ENCODE measurements around the gene LIN37.
"Not testable (repeated sequence)": the region's sequence is repeated elsewhere in the genome, so short reads cannot be mapped to it uniquely, and the experiment has no call there.

LIN37 gene

GRCh38 chr19:35719402-35720162, 28.8 kb upstream of the LIN37 start:
- DNase-seq (ENCODE audit: low read depth) = no peak

- DNase-seq (ENCODE audit: low read depth) = no peak
Measured at GRCh38 chr19:35720163-35720524, 28.2 kb upstream of the LIN37 start.

- no peak for DNase-seq (ENCODE audit: low read depth)
Measured at GRCh38 chr19:35720648-35721047, 27.7 kb upstream of the LIN37 start.

- no peak for DNase-seq (ENCODE audit: low read depth)
Measured at GRCh38 chr19:35721374-35721773, 27.0 kb upstream of the LIN37 start.

- DNase-seq (ENCODE audit: low read depth) = no peak
Measured at GRCh38 chr19:35722461-35722860, 25.9 kb upstream of the LIN37 start.

- no peak for DNase-seq (ENCODE audit: low read depth)
Measured at GRCh38 chr19:35722897-35723296, 25.5 kb upstream of the LIN37 start.

- no peak for DNase-seq (ENCODE audit: low read depth)
Measured at GRCh38 chr19:35723671-35724070, 24.7 kb upstream of the LIN37 start.

GRCh38 chr19:35724132-35724531, 24.2 kb upstream of the LIN37 start:
- not testable (repeated sequence) for DNase-seq (ENCODE audit: low read depth)

GRCh38 chr19:35724560-35724959, 23.8 kb upstream of the LIN37 start:
- DNase-seq (ENCODE audit: low read depth) = no peak

GRCh38 chr19:35725216-35725861, 23.0 kb upstream of the LIN37 start:
- DNase-seq (ENCODE audit: low read depth) = no peak

GRCh38 chr19:35727053-35727955, 21.1 kb upstream of the LIN37 start:
- no peak for DNase-seq (ENCODE audit: low read depth)

- no peak for DNase-seq (ENCODE audit: low read depth)
Measured at GRCh38 chr19:35727956-35728706, 20.2 kb upstream of the LIN37 start.

- no peak for DNase-seq (ENCODE audit: low read depth)
Measured at GRCh38 chr19:35729021-35729420, 19.4 kb upstream of the LIN37 start.

- DNase-seq (ENCODE audit: low read depth) = no peak
Measured at GRCh38 chr19:35729763-35730162, 18.6 kb upstream of the LIN37 start.

GRCh38 chr19:35730326-35730725, 18.1 kb upstream of the LIN37 start:
- DNase-seq (ENCODE audit: low read depth) = no peak

GRCh38 chr19:35731353-35731752, 17.0 kb upstream of the LIN37 start:
- DNase-seq (ENCODE audit: low read depth) = no peak

GRCh38 chr19:35731779-35732405, 16.5 kb upstream of the LIN37 start:
- DNase-seq (ENCODE audit: low read depth) = no peak

- DNase-seq (ENCODE audit: low read depth) = no peak
Measured at GRCh38 chr19:35732540-35733179, 15.7 kb upstream of the LIN37 start.

GRCh38 chr19:35733180-35734125, 14.9 kb upstream of the LIN37 start:
- DNase-seq (ENCODE audit: low read depth) = no peak

- DNase-seq (ENCODE audit: low read depth) = no peak
Measured at GRCh38 chr19:35734273-35734672, 14.1 kb upstream of the LIN37 start.
